Non-pigmented ciliary epithelial cell (primary cell): ENCODE measurements around the gene CLASP2.
A peak's percentile ranks its signal among the peaks of the same experiment; 100 is the strongest.
"Not testable (repeated sequence)": the region's sequence is repeated elsewhere in the genome, so short reads cannot be mapped to it uniquely, and the experiment has no call there.

Experiments used
- DNase-seq: peaks from one replicate; pipeline ENCODE4 v3.0.0-alpha.2; 2010; ENCODE audit warnings: low read depth

The CLASP2 gene

GRCh38 chr3:33687406-33688010, 30.5 kb downstream of the CLASP2 start:
- peak; percentile 26 for DNase-seq

GRCh38 chr3:33682770-33683169, 35.3 kb downstream of the CLASP2 start:
- no peak for DNase-seq

GRCh38 chr3:33681667-33682066, 36.4 kb downstream of the CLASP2 start:
- no peak for DNase-seq

GRCh38 chr3:33678073-33678472, 40.0 kb downstream of the CLASP2 start:
- DNase-seq: no peak

GRCh38 chr3:33673436-33673835, 44.6 kb downstream of the CLASP2 start:
- DNase-seq: not testable (repeated sequence)

- no peak for DNase-seq
Observed at GRCh38 chr3:33668618-33669017, 49.4 kb downstream of the CLASP2 start.

- no peak for DNase-seq
Observed at GRCh38 chr3:33665294-33665693, 52.8 kb downstream of the CLASP2 start.

GRCh38 chr3:33664195-33664594, 53.9 kb downstream of the CLASP2 start:
- DNase-seq: peak; percentile 45

- DNase-seq: no peak
Observed at GRCh38 chr3:33663042-33663441, 55.0 kb downstream of the CLASP2 start.

GRCh38 chr3:33659856-33660434, 58.1 kb downstream of the CLASP2 start:
- DNase-seq: no peak

- DNase-seq: no peak
Observed at GRCh38 chr3:33658991-33659848, 58.8 kb downstream of the CLASP2 start.

- no peak for DNase-seq
Observed at GRCh38 chr3:33658621-33658990, 59.4 kb downstream of the CLASP2 start.

GRCh38 chr3:33658039-33658438, 60.0 kb downstream of the CLASP2 start:
- DNase-seq: no peak

GRCh38 chr3:33652736-33653135, 65.3 kb downstream of the CLASP2 start:
- no peak for DNase-seq

- not testable (repeated sequence) for DNase-seq
Observed at GRCh38 chr3:33651101-33651500, 67.0 kb downstream of the CLASP2 start.

- no peak for DNase-seq
Observed at GRCh38 chr3:33650495-33650894, 67.6 kb downstream of the CLASP2 start.

- DNase-seq: no peak
Observed at GRCh38 chr3:33648793-33649192, 69.3 kb downstream of the CLASP2 start.

- no peak for DNase-seq
Observed at GRCh38 chr3:33646406-33646805, 71.6 kb downstream of the CLASP2 start.

- DNase-seq: no peak
Observed at GRCh38 chr3:33645060-33645647, 72.9 kb downstream of the CLASP2 start.

GRCh38 chr3:33644582-33644981, 73.5 kb downstream of the CLASP2 start:
- DNase-seq: no peak

GRCh38 chr3:33642806-33643205, 75.2 kb downstream of the CLASP2 start:
- DNase-seq: no peak

- DNase-seq: no peak
Observed at GRCh38 chr3:33639889-33640288, 78.2 kb downstream of the CLASP2 start.

GRCh38 chr3:33637482-33637881, 80.6 kb downstream of the CLASP2 start:
- DNase-seq: no peak
